Fibroblast of skin of right quadriceps (primary cell): ENCODE measurements around the gene SRC.
"Not testable (repeated sequence)": the region's sequence is repeated elsewhere in the genome, so short reads cannot be mapped to it uniquely, and the experiment has no call there.

ENCODE experiments used
- DNase-seq: peaks from one replicate; pipeline ENCODE4 v3.0.0-alpha.2; 2013

SRC gene

DNA sequence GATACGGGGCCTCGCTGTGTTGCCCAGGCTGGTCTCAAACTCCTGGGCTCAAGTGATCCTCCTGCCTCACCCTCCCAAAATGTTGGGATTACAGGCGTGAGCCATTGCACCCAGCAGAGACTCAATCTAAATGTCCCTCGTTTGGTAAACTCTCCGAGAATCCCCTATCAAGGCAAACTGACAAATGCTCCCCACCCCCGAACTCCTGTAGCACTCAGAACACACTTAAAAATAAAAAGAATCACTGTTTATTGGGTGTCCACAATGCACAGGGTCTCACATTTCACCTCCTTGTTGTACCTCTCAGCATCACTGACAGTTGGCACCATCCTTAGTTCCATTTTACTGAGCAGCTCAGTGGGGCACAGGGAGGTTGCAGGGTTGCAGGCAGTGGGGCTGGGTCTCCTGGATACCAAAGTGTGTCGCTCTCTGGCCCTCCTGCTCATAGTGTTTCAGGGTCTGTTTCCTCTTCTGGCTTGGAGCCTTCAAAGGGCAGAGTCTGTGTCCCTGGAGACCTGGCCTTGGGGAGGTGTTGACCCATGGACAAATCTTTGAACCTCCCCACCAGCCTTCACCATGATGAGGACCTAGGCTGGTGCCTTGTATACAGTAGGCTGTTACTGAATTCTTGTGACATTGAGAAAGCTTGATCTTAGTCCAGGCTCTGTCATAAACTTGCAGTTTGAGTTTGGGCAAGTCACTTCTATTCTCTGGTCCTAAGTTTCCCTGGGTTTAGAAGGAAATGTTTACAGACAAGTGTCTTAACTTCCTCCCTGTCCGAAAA is 8.5 kb upstream of the SRC start:
- no peak for DNase-seq

- not testable (repeated sequence) for DNase-seq
Measured at GRCh38 chr20:37338380-37338779, 7.6 kb upstream of the SRC start.

GRCh38 chr20:37339208-37339607 is 6.7 kb upstream of the SRC start:
- no peak for DNase-seq

GRCh38 chr20:37339764-37340109 is 6.2 kb upstream of the SRC start:
- DNase-seq: not testable (repeated sequence)

DNA sequence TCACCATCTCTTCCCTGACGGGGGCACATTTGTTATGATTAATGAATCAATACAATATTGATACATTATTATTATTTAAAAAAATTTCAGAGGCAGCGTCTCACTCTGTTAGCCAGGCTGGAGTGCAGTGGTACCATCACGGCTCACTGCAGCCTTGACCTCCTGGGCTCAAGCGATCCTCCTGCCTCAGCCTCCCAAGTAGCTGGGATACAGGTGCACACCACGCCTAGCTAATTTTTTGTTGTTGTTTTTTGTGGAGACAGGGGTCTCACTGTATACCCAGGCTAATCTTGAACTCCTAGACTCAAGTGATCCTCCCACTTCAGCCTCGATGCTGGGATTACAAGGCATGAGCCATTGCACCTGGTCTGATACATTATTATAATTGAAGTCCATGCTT is 4.9 kb upstream of the SRC start:
- DNase-seq: no peak

DNA sequence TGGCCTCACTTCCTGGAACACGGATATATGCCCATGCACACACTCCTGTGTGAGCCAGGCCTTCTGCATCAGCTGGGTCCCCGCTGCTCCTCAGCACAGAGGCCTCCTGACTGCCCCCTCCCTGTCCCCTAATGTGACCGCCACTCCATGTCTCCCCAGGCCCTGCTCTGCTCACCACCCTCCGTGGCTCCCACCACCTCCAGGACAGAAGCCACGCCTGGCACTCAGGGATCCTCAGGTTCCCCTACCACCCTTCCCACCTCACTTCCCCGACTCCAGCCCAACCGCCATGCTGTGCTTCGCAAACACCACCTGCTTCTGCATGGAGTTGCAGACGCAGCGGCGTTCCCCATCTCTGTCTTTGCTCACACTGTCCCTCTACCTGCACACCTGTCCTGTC is 4.3 kb upstream of the SRC start:
- DNase-seq: no peak

- DNase-seq: no peak
Measured at GRCh38 chr20:37342231-37343177, 3.4 kb upstream of the SRC start.

- no peak for DNase-seq
Measured at GRCh38 chr20:37343212-37343993, 2.5 kb upstream of the SRC start.

DNA sequence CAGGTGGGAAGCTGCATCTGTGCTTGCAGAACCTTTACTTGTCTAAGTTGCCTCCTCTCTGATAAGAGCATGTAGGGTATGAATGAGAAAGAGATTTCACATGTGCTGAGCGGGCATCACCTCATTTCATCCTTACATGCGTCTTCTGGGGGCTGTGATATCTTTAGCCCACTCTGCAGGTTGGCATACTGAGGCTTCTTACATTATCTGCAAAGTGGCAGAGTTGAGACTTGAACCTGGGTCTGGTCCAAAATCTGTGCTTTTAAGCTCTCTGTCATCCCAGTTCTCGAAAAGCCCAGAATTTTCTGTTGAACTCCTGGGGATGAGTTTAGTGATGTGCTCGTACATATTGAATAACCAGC is 2.0 kb upstream of the SRC start:
- DNase-seq: no peak

GRCh38 chr20:37344506-37345338 is 1.2 kb upstream of the SRC start:
- no peak for DNase-seq

- DNase-seq: no peak
Measured at GRCh38 chr20:37346236-37346534, 245 bp downstream of the SRC start.

- DNase-seq: no peak
Measured at GRCh38 chr20:37346535-37347346, 801 bp downstream of the SRC start.

DNA sequence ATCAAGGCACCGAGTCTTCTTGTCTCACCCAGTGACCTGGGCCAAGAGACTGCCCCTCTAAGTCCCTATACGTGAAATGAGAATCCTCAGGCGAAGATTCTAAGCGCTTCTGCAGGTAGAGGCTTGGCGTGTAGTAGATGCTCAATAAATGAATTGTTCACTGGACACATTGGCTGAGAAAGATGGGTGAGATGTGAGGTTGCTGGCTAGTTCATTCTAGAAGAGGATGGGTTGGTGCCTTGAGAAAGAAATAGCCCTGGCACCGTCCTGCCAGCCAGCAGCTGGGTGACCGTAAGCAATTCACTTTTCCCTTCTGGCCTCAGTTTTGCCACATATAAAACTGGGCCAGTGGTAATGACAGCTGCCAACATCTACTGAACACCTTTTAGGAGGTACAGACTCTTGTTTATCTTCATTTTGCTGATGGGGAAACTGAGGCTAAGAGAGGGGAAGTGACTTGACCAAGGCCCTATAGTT is 1.4 kb downstream of the SRC start:
- DNase-seq: no peak

- DNase-seq: no peak
Measured at GRCh38 chr20:37347891-37348791, 2.2 kb downstream of the SRC start.

GRCh38 chr20:37348792-37349516 is 3.0 kb downstream of the SRC start:
- DNase-seq: no peak

- DNase-seq: no peak
Measured at GRCh38 chr20:37349517-37350491, 3.9 kb downstream of the SRC start.

- no peak for DNase-seq
Measured at GRCh38 chr20:37350649-37351574, 5.0 kb downstream of the SRC start.
